ENCODE measurements around the gene DNAJC6. TPM values are rescaled to one million over a fixed set of nuclear protein-coding genes. Genes with fewer than 3 reads are reported as not detected.

DNAJC6 gene
- total and polyA plus RNA-seq, 2 experiments from 2014 or later, result 6.0 to 11.2 TPM

DNA sequence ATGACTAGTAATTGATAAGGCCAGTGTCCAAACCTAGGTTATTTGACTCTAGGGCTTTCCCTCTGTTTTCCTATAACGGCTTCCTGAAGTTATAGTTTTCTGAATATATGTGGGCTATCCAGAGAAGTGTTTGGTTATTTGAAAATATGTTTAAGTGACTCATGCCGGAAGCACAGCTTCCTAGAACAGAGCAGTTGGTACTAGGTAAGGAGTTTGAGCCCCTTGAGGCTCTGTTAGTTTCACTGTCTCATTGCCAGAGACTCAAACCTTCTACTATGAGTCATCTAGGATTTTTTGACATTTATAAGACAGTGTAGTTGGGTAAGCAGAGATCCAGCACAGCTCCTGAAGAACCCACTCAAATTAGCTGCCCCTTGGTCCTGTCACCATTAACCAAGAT, 84.0 kb downstream of the DNAJC6 start:
- Histone ChIP-seq H3K9me2 (replicated peaks; ENCODE audit: insufficient read depth) (no peaks in the 10 kb centered on the region), H3K27ac (no peak overlapping the region), H3K36me3 (replicated peaks; ENCODE audit: insufficient read depth, low read depth) (no peaks in the 10 kb centered on the region), H4K20me1 (ENCODE audit: insufficient read depth, poor library complexity, severe bottlenecking) (no peaks in the 10 kb centered on the region), H2AFZ (no peak overlapping the region), H3K9me3 (ENCODE audit: low read depth) (no peaks in the 10 kb centered on the region), H3K27me3 (no peaks in the 10 kb centered on the region), H3K4me2 (no peak overlapping the region), H3K4me3 (no peak overlapping the region), H3K79me2 (no peaks in the 10 kb centered on the region), H3K4me1 (ENCODE audit: insufficient read depth) (no peaks in the 10 kb centered on the region)
- TF ChIP-seq, protein P1, sequence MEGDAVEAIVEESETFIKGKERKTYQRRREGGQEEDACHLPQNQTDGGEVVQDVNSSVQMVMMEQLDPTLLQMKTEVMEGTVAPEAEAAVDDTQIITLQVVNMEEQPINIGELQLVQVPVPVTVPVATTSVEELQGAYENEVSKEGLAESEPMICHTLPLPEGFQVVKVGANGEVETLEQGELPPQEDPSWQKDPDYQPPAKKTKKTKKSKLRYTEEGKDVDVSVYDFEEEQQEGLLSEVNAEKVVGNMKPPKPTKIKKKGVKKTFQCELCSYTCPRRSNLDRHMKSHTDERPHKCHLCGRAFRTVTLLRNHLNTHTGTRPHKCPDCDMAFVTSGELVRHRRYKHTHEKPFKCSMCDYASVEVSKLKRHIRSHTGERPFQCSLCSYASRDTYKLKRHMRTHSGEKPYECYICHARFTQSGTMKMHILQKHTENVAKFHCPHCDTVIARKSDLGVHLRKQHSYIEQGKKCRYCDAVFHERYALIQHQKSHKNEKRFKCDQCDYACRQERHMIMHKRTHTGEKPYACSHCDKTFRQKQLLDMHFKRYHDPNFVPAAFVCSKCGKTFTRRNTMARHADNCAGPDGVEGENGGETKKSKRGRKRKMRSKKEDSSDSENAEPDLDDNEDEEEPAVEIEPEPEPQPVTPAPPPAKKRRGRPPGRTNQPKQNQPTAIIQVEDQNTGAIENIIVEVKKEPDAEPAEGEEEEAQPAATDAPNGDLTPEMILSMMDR (IDR thresholded peaks at IDR 0.05; ENCODE audit: poor library complexity), result no peak
- DNase-seq (ENCODE audit: low spot score), result no peak
- 95% methylated on average over 2 of the region's 2 CpGs for WGBS (ENCODE audit: low lambda C conversion rate, missing lambda C conversion rate)

DNA sequence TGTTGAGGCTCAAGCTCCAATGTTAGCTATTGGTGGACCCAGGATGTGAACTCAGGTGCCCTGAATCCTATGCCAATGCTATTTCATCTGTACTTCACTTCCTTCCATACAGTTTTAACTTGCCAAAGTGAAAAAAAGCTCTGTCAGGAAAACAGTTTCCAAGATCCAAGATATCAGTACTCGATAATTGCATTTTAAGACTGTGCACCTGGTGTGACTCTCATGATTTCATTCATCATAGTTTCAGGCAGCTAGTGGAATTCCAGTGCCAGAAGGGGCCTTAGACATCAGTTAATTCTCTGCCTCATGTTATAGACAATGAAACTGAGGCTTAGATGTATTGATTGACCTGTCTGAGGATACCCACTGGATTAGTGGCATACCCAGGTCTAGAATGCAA, 84.6 kb downstream of the DNAJC6 start:
- Histone ChIP-seq H3K9me2 (replicated peaks; ENCODE audit: insufficient read depth) (no peaks in the 10 kb centered on the region), H3K4me3 (no peak overlapping the region), H3K36me3 (replicated peaks; ENCODE audit: insufficient read depth, low read depth) (no peaks in the 10 kb centered on the region), H2AFZ (no peak overlapping the region), H3K9me3 (ENCODE audit: low read depth) (no peaks in the 10 kb centered on the region), H3K4me1 (ENCODE audit: insufficient read depth) (no peaks in the 10 kb centered on the region), H3K4me2 (no peak overlapping the region), H4K20me1 (ENCODE audit: insufficient read depth, poor library complexity, severe bottlenecking) (no peaks in the 10 kb centered on the region), H3K27me3 (no peaks in the 10 kb centered on the region), H3K79me2 (no peaks in the 10 kb centered on the region), H3K27ac (no peak overlapping the region)
- TF ChIP-seq EZH2phosphoT487 (IDR thresholded peaks at IDR 0.05; ENCODE audit: low read depth, severe bottlenecking, unreplicated experiment) (no peak), EZH2 (IDR thresholded peaks at IDR 0.05; ENCODE audit: borderline replicate concordance) (no peak)
- TF ChIP-seq, protein P1 (IDR thresholded peaks at IDR 0.05; ENCODE audit: poor library complexity), result no peak
- DNase-seq (ENCODE audit: low spot score), result no peak
- WGBS (ENCODE audit: low lambda C conversion rate, missing lambda C conversion rate), result 86% methylated on average over 1 of the region's 1 CpG

DNA sequence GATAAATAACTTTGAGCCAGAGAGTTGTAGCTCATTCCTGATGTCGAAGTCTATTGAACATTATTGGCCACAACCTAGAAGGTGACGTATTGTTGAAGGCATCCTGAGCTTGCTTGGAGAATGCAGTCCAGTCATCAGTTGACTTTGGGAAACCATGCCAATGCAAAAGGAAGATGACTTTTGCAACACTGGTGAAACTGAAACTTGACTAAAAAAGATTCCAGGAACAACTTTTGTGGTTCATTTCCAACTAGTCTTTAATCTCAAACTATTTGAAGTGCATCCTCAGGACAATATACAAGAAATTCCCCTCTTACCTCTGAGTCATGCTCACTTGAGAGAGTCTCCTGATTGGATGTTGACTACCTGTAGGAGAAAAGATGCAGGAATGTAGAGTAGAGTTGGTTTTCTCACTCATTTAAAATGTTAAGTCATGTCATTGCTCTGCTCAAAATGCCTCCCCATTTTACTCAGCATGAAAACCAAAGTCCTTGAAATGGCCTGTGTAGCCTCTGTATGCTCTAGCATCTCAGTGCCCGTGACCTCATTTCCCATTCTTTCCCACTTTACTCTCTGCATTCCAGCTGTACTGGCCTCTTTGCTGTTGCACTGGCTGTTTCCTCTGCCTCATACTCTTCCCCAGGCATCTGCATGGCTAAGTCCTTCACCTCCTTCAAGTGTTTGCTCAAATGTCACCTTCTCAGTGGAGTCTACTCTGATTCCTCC, 86.7 kb downstream of the DNAJC6 start:
- Histone ChIP-seq H3K9me3 (ENCODE audit: low read depth) (no peaks in the 10 kb centered on the region), H3K4me3 (no peak overlapping the region), H3K36me3 (replicated peaks; ENCODE audit: insufficient read depth, low read depth) (no peaks in the 10 kb centered on the region), H3K27ac (no peak overlapping the region), H3K4me2 (no peak overlapping the region), H3K79me2 (no peaks in the 10 kb centered on the region), H4K20me1 (ENCODE audit: insufficient read depth, poor library complexity, severe bottlenecking) (no peaks in the 10 kb centered on the region), H3K27me3 (no peaks in the 10 kb centered on the region), H2AFZ (no peak overlapping the region), H3K9me2 (replicated peaks; ENCODE audit: insufficient read depth) (no peaks in the 10 kb centered on the region), H3K4me1 (ENCODE audit: insufficient read depth) (no peaks in the 10 kb centered on the region)
- WGBS (ENCODE audit: low lambda C conversion rate, missing lambda C conversion rate), result 95% methylated on average over 3 of the region's 3 CpGs
- no peak for DNase-seq (ENCODE audit: low spot score)
- TF ChIP-seq EZH2 (IDR thresholded peaks at IDR 0.05; ENCODE audit: borderline replicate concordance), result no peak

DNA sequence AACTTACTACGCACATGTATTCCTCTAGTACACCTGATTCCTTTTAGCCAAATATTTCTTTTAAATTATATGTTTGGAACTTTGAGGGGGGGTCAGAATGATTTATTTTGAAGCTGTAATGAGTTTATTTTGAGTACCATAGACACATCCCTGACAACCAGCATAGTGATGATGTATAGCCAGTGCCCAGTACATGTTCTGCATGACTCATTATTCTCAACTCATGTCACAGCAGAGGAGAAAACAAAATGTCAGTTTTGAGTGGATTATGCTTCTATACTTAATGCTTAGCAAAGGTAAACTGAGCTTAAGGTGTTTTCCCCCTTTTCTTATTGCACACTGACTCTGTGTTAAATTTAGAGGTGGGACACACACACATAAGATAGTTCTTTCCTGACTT, 88.7 kb downstream of the DNAJC6 start:
- Histone ChIP-seq H3K27me3 (no peaks in the 10 kb centered on the region), H2AFZ (no peak overlapping the region), H3K4me2 (no peak overlapping the region), H3K79me2 (no peaks in the 10 kb centered on the region), H3K4me3 (no peak overlapping the region), H3K27ac (no peak overlapping the region), H3K36me3 (replicated peaks; ENCODE audit: insufficient read depth, low read depth) (no peaks in the 10 kb centered on the region), H4K20me1 (ENCODE audit: insufficient read depth, poor library complexity, severe bottlenecking) (no peaks in the 10 kb centered on the region), H3K4me1 (ENCODE audit: insufficient read depth) (no peaks in the 10 kb centered on the region), H3K9me2 (replicated peaks; ENCODE audit: insufficient read depth) (no peaks in the 10 kb centered on the region), H3K9me3 (ENCODE audit: low read depth) (no peaks in the 10 kb centered on the region)
- 88% methylated on average over 1 of the region's 1 CpG for WGBS (ENCODE audit: low lambda C conversion rate, missing lambda C conversion rate)
- TF ChIP-seq EZH2phosphoT487 (IDR thresholded peaks at IDR 0.05; ENCODE audit: low read depth, severe bottlenecking, unreplicated experiment) (no peak), EZH2 (IDR thresholded peaks at IDR 0.05; ENCODE audit: borderline replicate concordance) (no peak)
- TF ChIP-seq, protein P1 (IDR thresholded peaks at IDR 0.05; ENCODE audit: poor library complexity), result no peak
- no peak for DNase-seq (ENCODE audit: low spot score)

Measured in hepatocyte (in vitro differentiated cells).